GM18520 (cell line): ENCODE measurements around the gene SMIM28.

Experiments used
- ATAC-seq: cut with Tn5 transposase; IDR thresholded peaks from one replicate; pipeline ENCODE4 v1.9.1; 2021; ENCODE audit not compliant: unreplicated experiment

The SMIM28 gene

GRCh38 chr6:138428944-138429598 lies 51.4 kb downstream of the SMIM28 start:
- no peak for ATAC-seq

- no peak for ATAC-seq
Observed at GRCh38 chr6:138429761-138430160, 52.1 kb downstream of the SMIM28 start.

GRCh38 chr6:138430361-138431145 lies 52.8 kb downstream of the SMIM28 start:
- ATAC-seq, result no peak

GRCh38 chr6:138431256-138432062 lies 53.8 kb downstream of the SMIM28 start:
- ATAC-seq, result no peak

- ATAC-seq, result no peak
Observed at GRCh38 chr6:138432063-138432356, 54.3 kb downstream of the SMIM28 start.
